HepG2 (cell line): Measurements from ENCODE around the gene RCOR1. TPM values are rescaled to one million over a fixed set of nuclear protein-coding genes. Genes with fewer than 3 reads are reported as not detected.

ENCODE experiments used
- ATAC-seq: fragments of 200-7000 bp; cut with Tn5 transposase; 3 replicates; pipeline ENCODE4 v1.9.1; 2020; ENCODE audit warnings: mild to moderate bottlenecking, moderate library complexity
- BruUV-seq: library from RNA; stranded (reverse); fragments of 400-500 nt; replicated peaks from 2 replicates; lab custom pipeline; 2021; lab: Mats Ljungman, UMichigan
- CTCF ChIA-PET: fragments of 300-600 bp; formaldehyde crosslinking; extraction: SDS; loops from one replicate; lab custom pipeline; 2021; ENCODE audit warnings: low total read pairs, inconsistent platforms, low intra/inter-chr PET ratio; lab: Yijun Ruan, JAX
- POLR2A ChIA-PET: fragments of 350-600 bp; sonication (Branson Sonifier 250); formaldehyde crosslinking; loops from one replicate; lab custom pipeline; 2020; ENCODE audit warnings: antibody characterized with exemption, inconsistent platforms; lab: Yijun Ruan, JAX
- DNase-seq: peaks from one replicate; pipeline ENCODE4 v3.0.0-alpha.2; 2015; ENCODE audit warnings: low spot score
- FAIRE-seq: peaks from 3 replicates; lab custom pipeline; 2011; peaks lifted over from hg19 to GRCh38; lab: Jason Lieb, UNC
- H2AFZ ChIP-seq: one replicate; pipeline ENCODE4 v1.6.1; 2011; ENCODE audit warnings: low read length, inconsistent platforms
- H3K27ac ChIP-seq: fragments of 300-600 bp; 3 replicates; pipeline ENCODE4 v1.8.0; 2011; ENCODE audit warnings: mixed run types, mild to moderate bottlenecking, mixed read lengths, low read length, inconsistent platforms; ENCODE audit not compliant: insufficient read depth; ENCODE audit errors: extremely low read length
- H3K27me3 ChIP-seq, 2 experiments: fragments of 200-600 bp in 1 of 2; 2 replicates in 1 of 2; 3 replicates in 1 of 2; pipeline versions ENCODE4 v1.6.0 to v1.8.0; 2011; ENCODE audit warnings: low read length in 2 of 2, mild to moderate bottlenecking in 2 of 2, moderate library complexity in 2 of 2, inconsistent platforms in 1 of 2; ENCODE audit not compliant: insufficient read depth in 2 of 2, control insufficient read depth in 1 of 2
- H3K36me3 ChIP-seq, 2 experiments: fragments of 200-600 bp in 1 of 2; replicated peaks in 1 of 2; 2 replicates in 1 of 2; 3 replicates in 1 of 2; pipeline versions ENCODE4 v1.5.1 to v1.8.0; 2011; ENCODE audit warnings: low read length in 2 of 2, inconsistent platforms in 1 of 2; ENCODE audit not compliant: insufficient read depth in 2 of 2, control insufficient read depth in 1 of 2
- H3K4me1 ChIP-seq: 2 replicates; pipeline ENCODE4 v1.5.1; 2012; ENCODE audit warnings: low read length, inconsistent platforms; ENCODE audit not compliant: insufficient read depth
- H3K4me2 ChIP-seq: 2 replicates; pipeline ENCODE4 v1.6.0; 2011; ENCODE audit warnings: low read depth, low read length, inconsistent platforms
- H3K4me3 ChIP-seq, 3 experiments: fragments of 200-600 bp in 1 of 3; sonication (generic), shearing (Covaris generic) in 1 of 3; replicated peaks in 1 of 3; 2 replicates each; pipeline ENCODE4 v1.5.1; 2011 to 2016; ENCODE audit warnings: low read length in 3 of 3, inconsistent platforms in 2 of 3, low read depth in 2 of 3, mild to moderate bottlenecking in 2 of 3, control low read depth in 1 of 3, mixed read lengths in 1 of 3; ENCODE audit not compliant: insufficient read depth in 1 of 3
- H3K79me2 ChIP-seq: one replicate; pipeline ENCODE4 v1.6.1; 2011; ENCODE audit warnings: low read length, inconsistent platforms; ENCODE audit not compliant: insufficient read depth
- H3K9ac ChIP-seq: 2 replicates; pipeline ENCODE4 v1.6.0; 2011; ENCODE audit warnings: mild to moderate bottlenecking, low read depth, low read length, inconsistent platforms; ENCODE audit not compliant: insufficient read depth
- H3K9me3 ChIP-seq: 2 replicates; pipeline ENCODE4 v1.5.1; 2012; ENCODE audit warnings: mild to moderate bottlenecking, low read length
- H4K20me1 ChIP-seq: 2 replicates; pipeline ENCODE4 v1.6.0; 2011; ENCODE audit warnings: inconsistent platforms, mild to moderate bottlenecking, low read length, moderate library complexity; ENCODE audit not compliant: insufficient read depth
- MAFF ChIP-seq: IDR thresholded peaks from 2 replicates; pipeline ENCODE4 v1.6.1; 2011; ENCODE audit warnings: low read depth, low read length, improper control_type of control experiment
- RFX5 ChIP-seq: IDR thresholded peaks from 2 replicates; pipeline ENCODE4 v1.6.1; 2011; ENCODE audit warnings: low read depth, low read length, improper control_type of control experiment
- SRSF9 ChIP-seq: fragments of 200-400 bp; formaldehyde crosslinking; IDR thresholded peaks from 2 replicates; pipeline ENCODE4 v1.6.1; 2018; ENCODE audit warnings: borderline replicate concordance, mild to moderate bottlenecking, low read depth, low read length; ENCODE audit not compliant: insufficient read depth, poor library complexity, severe bottlenecking
- TAF15 ChIP-seq: fragments of 200-400 bp; formaldehyde crosslinking; IDR thresholded peaks from one replicate; pipeline ENCODE4 v1.6.1; 2018; ENCODE audit warnings: mild to moderate bottlenecking, low read depth, low read length; ENCODE audit not compliant: poor library complexity, severe bottlenecking
- TBP ChIP-seq: sonication (generic); formaldehyde crosslinking; IDR thresholded peaks from 2 replicates; pipeline ENCODE4 v1.5.0; 2020; ENCODE audit warnings: missing genetic modification reagents
- ZNF563 ChIP-seq: sonication (generic); formaldehyde crosslinking; IDR thresholded peaks from 2 replicates; pipeline ENCODE4 v1.8.0; 2022; ENCODE audit warnings: mild to moderate bottlenecking, moderate library complexity, missing genetic modification reagents
- ZNF572 ChIP-seq: sonication (generic); formaldehyde crosslinking; IDR thresholded peaks from 2 replicates; pipeline ENCODE4 v1.5.1; 2020; ENCODE audit warnings: mild to moderate bottlenecking, missing genetic modification reagents
- ZNF598 ChIP-seq: sonication (generic); formaldehyde crosslinking; IDR thresholded peaks from 2 replicates; pipeline ENCODE4 v1.5.1; 2020; ENCODE audit warnings: mild to moderate bottlenecking, missing genetic modification reagents, borderline replicate concordance
- ZNF713 ChIP-seq: sonication (generic); formaldehyde crosslinking; IDR thresholded peaks from 2 replicates; pipeline ENCODE4 v1.4.0; 2020; ENCODE audit warnings: mild to moderate bottlenecking, missing genetic modification reagents
- ZNF747 ChIP-seq: sonication (generic); formaldehyde crosslinking; IDR thresholded peaks from 2 replicates; pipeline ENCODE4 v1.8.1; 2023; ENCODE audit warnings: missing genetic modification reagents, mild to moderate bottlenecking, borderline replicate concordance
- ZNF879 ChIP-seq: sonication (generic); formaldehyde crosslinking; IDR thresholded peaks from 2 replicates; pipeline ENCODE4 v1.8.1; 2023; ENCODE audit warnings: missing genetic modification reagents
- WGBS: methylation state at CpG from one replicate; pipeline ENCODE4 v1.1.6; 2017; ENCODE audit warnings: low lambda C conversion rate; 5-methylcytosine and 5-hydroxymethylcytosine counted together
- in situ Hi-C: cut with HindIII; loops from 2 replicates; pipeline ENCODE4 v1.10.0; 2017; ENCODE audit warnings: low pct_unique_long_range_greater_than_20kb; ENCODE audit not compliant: extremely low pct_ligation_motif_present
- intact Hi-C: fragments of 100-400 bp; cut with micrococcal nuclease; formaldehyde crosslinking; loops from one replicate; pipeline ENCODE4 v1.10.0; 2022; ENCODE audit not compliant: unreplicated experiment
- polyA plus RNA-seq, 8 experiments: library from polyadenylated mRNA; depleted of rRNA in 3 of 8; stranded (reverse) in 7 of 8; unstranded in 1 of 8; fragments of >200 nt; fragmentation: Illumina TruSeq in 4 of 8; extraction: Trizol in 4 of 8; gene quantifications; 2 replicates each; pipeline versions ENCODE4 v1.2.1 to v1.2.3, GENCODE V29; 2011 to 2016; ENCODE audit warnings: low read depth in 4 of 8, missing spikeins in 1 of 8, mixed read lengths in 1 of 8; ENCODE audit not compliant: insufficient read depth in 1 of 8
- total RNA-seq, 5 experiments: library from RNA; depleted of rRNA; stranded (reverse); fragments of >200 nt; fragmentation: Illumina TruSeq; extraction: Trizol; gene quantifications; 2 replicates each; pipeline ENCODE4 v1.2.3, GENCODE V29; 2016; ENCODE audit warnings: low read depth in 1 of 5
- TF ChIP-seq, protein P1 (sequence below): sonication (generic); formaldehyde crosslinking; IDR thresholded peaks from 2 replicates; pipeline ENCODE4 v1.4.0; 2020; ENCODE audit warnings: missing genetic modification reagents, borderline replicate concordance
- TF ChIP-seq, protein P2 (sequence below): sonication (generic); formaldehyde crosslinking; IDR thresholded peaks from 2 replicates; pipeline ENCODE4 v1.4.0; 2020; ENCODE audit warnings: mild to moderate bottlenecking, missing genetic modification reagents

RCOR1 gene
- total and polyA plus RNA-seq, 2 of the 13 experiments (the other 11 are each of a cell fraction or from before 2014, with no cell fraction given), result 10.2 to 11.1 TPM

DNA sequence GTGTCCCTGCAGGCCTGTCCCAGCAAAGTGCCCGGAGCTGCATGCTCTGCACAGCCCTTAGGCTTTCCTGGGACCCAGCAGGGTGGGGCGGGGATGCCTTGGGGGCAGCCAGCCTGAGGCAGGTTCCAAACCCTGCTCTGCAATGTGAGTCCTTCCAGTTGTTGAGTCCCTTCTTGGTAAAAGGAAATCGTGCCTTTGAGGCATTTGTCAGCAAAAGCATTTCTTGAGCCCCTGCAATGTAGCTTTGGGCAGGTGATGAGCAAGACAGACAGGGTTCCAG is 146.7 kb downstream of the RCOR1 start (continued):
- TF ChIP-seq, protein P1, sequence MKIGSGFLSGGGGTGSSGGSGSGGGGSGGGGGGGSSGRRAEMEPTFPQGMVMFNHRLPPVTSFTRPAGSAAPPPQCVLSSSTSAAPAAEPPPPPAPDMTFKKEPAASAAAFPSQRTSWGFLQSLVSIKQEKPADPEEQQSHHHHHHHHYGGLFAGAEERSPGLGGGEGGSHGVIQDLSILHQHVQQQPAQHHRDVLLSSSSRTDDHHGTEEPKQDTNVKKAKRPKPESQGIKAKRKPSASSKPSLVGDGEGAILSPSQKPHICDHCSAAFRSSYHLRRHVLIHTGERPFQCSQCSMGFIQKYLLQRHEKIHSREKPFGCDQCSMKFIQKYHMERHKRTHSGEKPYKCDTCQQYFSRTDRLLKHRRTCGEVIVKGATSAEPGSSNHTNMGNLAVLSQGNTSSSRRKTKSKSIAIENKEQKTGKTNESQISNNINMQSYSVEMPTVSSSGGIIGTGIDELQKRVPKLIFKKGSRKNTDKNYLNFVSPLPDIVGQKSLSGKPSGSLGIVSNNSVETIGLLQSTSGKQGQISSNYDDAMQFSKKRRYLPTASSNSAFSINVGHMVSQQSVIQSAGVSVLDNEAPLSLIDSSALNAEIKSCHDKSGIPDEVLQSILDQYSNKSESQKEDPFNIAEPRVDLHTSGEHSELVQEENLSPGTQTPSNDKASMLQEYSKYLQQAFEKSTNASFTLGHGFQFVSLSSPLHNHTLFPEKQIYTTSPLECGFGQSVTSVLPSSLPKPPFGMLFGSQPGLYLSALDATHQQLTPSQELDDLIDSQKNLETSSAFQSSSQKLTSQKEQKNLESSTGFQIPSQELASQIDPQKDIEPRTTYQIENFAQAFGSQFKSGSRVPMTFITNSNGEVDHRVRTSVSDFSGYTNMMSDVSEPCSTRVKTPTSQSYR, result no peak
- TF ChIP-seq ZNF598 (CRISPR knock-in tag), result no peak

DNA sequence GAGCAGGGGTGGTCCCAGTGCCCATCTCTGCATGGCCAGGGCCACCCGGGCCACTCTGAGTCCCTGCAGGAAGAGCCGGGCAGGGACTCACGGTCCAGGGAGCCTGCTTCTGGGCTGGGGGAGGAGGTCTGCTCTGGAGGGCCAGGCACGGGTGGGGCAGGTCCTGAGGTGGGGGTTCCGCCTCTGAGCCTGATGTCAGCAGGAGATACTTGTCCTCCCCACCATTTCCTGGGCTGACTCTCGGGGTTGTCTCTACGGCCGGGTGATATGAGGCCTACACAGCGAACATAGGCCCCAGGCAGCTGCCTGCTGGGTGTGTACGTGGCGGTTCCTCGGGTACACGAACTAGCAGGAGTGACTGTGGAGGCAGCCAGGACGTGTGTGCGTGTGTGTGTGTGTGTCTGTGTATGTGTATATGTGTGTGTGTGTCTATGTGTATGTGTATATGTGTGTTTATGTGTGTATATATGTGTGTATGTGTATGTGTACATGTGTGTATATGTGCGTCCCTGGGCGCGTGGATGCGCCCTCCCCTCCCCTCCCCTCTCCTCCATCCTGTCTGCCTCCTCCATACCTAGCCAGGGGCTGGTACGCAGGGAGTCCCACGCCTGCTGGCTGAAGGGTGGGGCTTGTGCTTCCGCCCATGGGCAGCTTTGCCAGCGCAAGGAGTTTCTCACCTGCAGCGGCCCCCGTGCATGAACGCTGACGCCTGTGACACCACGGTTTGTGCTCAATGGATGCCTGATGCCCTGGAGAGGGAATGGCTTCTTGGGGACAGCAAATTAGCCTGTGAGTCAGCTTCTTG is 154.4 kb downstream of the RCOR1 start:
- in situ Hi-C loops, result no loop called here
- Histone ChIP-seq H3K4me3 (no peak overlapping the region), H4K20me1 (no peaks in the 10 kb centered on the region), H3K79me2 (no peaks in the 10 kb centered on the region), H3K27me3 (no peaks in the 10 kb centered on the region), H3K4me2 (no peak overlapping the region), H3K27ac (no peak overlapping the region), H3K36me3 (peaks cover 0 to 3% of the 10 kb centered on the region in 2 experiments; a peak in 2 of 5 replicates), H3K9me3 (no peaks in the 10 kb centered on the region), H2AFZ (no peak overlapping the region), H3K9ac (no peak overlapping the region), H3K4me1 (no peaks in the 10 kb centered on the region)
- intact Hi-C loops, result no loop called here
- FAIRE-seq, result no peak
- DNase-seq, result no peak
- no peak; the same call in 2 of the 3 replicates for ATAC-seq
- ChIA-PET CTCF (no interaction called here), POLR2A (no interaction called here)
- 98% methylated on average over 15 of the region's 28 CpGs for WGBS
- BruUV-seq, result no TSS peak
- no peak for TF ChIP-seq ZNF747 (CRISPR knock-in tag)
- no peak for TF ChIP-seq ZNF879
- TF ChIP-seq RFX5, result no peak
- TF ChIP-seq SRSF9, result no peak
- no peak for TF ChIP-seq ZNF572 (CRISPR knock-in tag)
- no peak for TF ChIP-seq TAF15
- TF ChIP-seq TBP (CRISPR knock-in tag), result no peak
- TF ChIP-seq MAFF, result no peak
- TF ChIP-seq ZNF563 (CRISPR knock-in tag), result no peak
- TF ChIP-seq, protein P2, sequence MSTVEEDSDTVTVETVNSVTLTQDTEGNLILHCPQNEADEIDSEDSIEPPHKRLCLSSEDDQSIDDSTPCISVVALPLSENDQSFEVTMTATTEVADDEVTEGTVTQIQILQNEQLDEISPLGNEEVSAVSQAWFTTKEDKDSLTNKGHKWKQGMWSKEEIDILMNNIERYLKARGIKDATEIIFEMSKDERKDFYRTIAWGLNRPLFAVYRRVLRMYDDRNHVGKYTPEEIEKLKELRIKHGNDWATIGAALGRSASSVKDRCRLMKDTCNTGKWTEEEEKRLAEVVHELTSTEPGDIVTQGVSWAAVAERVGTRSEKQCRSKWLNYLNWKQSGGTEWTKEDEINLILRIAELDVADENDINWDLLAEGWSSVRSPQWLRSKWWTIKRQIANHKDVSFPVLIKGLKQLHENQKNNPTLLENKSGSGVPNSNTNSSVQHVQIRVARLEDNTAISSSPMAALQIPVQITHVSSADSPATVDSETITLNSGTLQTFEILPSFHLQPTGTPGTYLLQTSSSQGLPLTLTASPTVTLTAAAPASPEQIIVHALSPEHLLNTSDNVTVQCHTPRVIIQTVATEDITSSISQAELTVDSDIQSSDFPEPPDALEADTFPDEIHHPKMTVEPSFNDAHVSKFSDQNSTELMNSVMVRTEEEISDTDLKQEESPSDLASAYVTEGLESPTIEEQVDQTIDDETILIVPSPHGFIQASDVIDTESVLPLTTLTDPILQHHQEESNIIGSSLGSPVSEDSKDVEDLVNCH (CRISPR knock-in tag), result no peak
- no peak for TF ChIP-seq ZNF713 (CRISPR knock-in tag)
